Endometrial microvascular endothelial cells (primary cell): ENCODE data around the gene LYRM1. TPM values are rescaled to one million over a fixed set of nuclear protein-coding genes. Genes with fewer than 3 reads are reported as not detected.
"Not testable (repeated sequence)": the region's sequence is repeated elsewhere in the genome, so short reads cannot be mapped to it uniquely, and the experiment has no call there.

Source experiments
- in situ Hi-C: cut with HindIII; loops from 2 replicates; pipeline ENCODE4 v1.10.0; 2017; ENCODE audit warnings: low sequenced_read_pairs, low pct_unique_long_range_greater_than_20kb; ENCODE audit errors: inconsistent ontology term
- total RNA-seq: library from RNA; depleted of rRNA; stranded (reverse); fragments of >200 nt; gene quantifications from one replicate; pipeline ENCODE4 v1.2.3, GENCODE V29; 2015; ENCODE audit errors: inconsistent ontology term

Gene LYRM1
- total RNA-seq, 1 donor from 2014 or later = 65.9 TPM

DNA sequence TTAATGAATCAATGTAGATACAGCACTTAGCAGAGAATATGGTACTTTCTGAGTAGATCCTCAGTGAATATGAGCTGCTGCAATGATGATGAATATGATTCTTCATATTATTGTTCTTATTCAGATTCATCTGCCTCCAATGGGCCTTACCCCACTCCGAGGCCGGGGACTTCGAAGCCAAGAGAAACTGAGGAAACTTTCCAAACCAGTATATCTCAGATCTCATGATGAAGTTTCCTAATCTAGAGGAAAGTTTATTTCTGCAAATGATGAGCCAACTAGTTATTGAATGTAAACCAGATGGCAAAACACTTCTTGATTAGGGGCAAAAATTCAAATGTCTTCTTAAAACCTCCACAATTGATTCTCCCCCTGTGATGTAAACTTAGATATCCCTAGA lies 23.3 kb downstream of the LYRM1 start:
- in situ Hi-C loops = no loop called here

DNA sequence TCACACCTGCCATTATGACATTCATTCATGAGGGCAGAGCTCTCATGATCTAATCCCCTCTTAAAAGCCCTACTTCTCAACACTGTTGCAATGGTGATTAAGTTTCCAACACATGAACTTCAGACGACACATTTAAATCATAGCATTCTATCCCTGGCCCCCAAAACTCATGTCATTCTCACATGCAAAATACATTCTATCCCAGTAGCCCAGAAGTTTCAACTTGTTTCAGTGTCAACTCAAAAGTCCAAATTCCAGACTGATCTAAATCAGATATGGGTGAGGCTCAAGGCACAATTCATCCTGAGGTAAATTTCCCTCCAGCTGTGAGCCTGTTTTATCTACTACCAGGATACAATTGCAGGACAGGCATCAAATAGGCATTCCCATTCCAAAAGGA lies 25.2 kb downstream of the LYRM1 start:
- in situ Hi-C loops = no loop called here

DNA sequence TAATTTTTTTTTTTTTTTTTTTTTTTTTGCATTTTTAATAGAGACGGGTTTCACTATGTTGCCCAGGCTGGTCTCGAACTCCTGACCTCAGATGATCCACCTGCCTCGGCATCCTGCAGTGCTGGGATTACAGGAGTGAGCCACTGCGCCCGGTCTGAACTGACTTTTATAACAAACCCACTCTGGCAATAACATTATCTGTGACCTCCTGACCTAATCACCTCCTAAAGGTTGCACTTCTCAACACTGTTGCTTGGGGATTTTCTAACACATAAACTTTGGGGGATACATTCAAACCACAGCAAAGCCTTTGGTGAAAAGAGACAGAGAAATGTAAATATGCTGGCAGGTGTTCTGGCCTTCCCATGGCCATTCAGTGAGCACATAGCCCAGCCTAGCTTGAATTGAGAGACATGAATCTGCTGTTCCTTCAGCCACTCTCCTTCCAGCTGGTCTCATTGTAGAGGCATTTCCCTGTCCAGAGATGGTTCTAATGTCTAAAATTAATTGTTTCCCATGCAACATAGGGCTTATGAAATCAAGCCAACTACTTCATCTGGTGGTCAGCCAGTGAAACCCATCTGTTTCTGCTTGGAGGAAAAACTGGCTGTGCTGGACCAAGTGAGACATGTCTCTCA lies 28.3 kb downstream of the LYRM1 start:
- in situ Hi-C loops = no loop called here

DNA sequence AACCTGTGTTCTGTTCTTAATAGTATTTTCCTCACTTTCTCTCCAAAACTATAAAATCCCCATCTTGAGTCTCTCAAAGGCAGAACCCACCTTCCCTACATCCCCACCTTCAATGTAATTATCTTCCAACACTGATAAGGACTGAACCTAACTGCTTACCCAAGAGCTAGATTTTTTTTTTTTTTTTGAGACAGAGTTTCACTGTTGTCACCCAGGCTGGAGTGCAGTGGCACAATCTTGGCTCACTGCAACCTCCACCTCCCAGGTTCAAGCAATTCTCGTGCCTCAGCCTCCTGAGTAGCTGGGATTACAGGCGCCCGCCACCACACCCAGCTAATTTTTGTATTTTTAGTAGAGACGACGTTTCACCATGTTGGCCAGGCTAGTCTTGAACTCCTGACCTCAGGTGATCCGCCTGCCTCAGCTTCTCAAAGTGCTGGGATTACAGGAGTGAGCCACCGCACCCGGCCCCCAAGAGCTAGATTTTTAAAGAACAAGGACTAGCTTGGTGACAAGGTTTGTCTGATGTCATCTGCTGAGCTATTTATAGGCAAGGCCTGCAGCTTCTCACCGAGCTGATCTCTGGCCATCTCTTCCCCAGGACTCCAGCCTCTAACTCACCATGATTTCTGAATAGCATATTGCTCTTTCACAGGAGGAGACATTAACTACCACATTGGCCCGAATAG lies 29.2 kb downstream of the LYRM1 start:
- in situ Hi-C loops = not testable (repeated sequence)

DNA sequence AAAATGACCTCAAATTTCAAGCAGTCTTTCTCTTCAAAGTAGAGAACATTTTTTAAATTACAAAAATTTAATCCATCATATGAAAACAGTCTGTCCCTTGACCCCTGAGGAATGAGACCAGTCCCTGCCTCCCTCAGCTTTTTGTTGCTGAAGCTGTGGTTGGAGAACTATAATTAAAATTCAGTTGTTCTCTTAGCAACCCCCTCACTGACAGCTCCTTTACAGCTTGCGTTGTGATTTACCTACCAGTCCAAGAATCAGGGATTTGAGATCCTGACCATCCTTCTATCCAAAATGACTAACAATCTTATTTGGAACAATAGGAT lies 29.8 kb downstream of the LYRM1 start:
- in situ Hi-C loops = no loop called here

DNA sequence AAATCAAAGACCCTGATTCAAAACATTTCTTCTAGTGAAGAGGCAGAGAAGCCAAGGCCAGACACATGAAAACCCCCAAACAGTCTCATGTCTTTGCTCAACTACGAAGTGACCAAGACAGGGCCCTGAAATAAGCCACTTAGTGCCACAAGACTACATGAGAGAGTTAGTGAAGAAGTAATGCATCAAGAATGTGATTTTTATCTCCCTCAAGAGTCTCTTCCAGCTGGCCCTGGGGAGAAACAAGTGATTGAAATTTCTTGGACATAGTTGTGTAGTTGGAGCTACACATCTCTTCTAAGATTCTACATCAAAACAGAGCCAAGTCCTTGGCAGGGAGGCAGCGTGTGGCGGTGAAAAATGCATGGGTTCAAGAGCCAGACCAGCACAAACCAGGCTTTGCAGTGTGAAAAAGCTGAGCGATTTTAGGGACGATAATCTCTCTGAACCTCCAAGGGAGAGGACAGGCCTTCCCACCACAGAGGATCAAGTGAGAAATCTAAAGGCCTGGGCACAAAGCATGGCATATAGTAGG lies 30.6 kb downstream of the LYRM1 start:
- in situ Hi-C loops = no loop called here

DNA sequence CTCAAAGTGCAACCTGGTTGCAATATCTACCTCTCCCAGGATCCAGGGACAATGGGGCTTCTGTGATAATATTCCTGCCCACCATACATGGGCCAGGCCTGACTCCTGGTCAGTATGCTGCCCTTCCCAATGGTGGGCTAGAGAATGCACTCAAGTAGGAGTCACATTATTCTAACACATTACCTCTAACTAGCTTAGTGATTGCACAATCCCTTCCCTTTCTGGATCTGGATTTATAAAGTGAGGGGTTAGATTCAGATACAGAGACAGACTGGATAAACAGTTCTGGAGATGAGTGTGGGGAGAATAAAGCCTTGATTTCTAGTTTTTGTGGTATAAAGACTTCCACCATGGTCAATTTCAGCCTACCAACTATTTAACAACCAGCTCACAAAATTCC lies 33.0 kb downstream of the LYRM1 start:
- in situ Hi-C loops = no loop called here

DNA sequence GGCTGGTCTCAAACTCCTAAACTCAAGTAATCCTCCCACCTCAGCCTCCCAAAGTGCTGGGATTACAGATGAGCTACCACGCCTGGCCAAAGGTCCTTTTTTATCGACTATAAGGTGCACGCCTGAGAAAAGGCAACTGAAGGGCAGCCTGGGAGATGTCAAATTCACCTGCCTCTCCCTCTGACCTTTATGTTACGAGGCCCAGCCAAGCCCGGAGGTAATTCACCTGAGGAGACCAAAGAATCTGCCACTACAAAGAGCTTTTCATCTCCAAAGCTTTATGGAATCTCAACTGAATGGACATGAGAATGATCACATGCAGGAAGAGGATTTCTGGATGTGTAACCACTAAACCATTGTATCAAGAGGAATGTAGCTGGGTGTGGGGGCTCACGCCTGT lies 37.2 kb downstream of the LYRM1 start:
- in situ Hi-C loops = no loop called here

DNA sequence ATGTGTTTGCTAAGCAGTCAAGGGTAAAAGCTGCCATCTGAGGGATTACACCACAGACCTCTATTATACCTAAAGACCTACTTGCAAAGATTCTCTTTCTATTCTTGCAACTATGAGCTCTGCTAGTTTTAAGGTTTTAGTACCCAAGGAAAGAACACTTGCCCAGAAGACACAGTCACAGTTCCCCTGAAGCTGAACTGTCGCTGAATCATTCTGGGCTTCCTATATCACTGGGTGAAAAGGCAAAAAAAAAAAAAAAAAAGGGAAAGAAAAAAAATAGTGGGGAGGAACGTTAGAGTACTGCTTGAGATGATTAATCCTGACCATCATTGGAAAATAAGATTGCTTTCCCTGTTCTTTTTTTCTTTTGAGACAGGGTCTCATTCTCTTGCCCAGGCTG lies 37.9 kb downstream of the LYRM1 start:
- in situ Hi-C loops = no loop called here

DNA sequence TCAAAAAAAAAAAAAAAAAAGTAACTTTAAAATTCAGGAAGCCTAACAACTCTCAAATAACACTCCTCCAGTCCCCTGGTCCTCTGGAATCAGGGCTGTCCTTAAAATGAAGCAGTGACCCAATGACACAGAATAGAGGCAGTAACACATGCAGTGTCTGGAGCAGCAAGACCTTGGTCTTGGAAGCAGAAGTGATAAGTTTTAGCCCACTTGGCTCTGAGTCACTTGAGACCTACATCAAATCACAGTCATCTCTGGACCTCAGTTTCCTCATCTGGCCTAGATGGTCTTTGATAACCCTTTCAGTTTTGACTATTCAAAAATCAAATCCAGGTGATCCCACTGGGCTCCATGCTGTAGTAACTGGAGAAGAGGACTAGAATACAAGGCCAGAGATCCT lies 39.0 kb downstream of the LYRM1 start:
- in situ Hi-C loops = no loop called here

DNA sequence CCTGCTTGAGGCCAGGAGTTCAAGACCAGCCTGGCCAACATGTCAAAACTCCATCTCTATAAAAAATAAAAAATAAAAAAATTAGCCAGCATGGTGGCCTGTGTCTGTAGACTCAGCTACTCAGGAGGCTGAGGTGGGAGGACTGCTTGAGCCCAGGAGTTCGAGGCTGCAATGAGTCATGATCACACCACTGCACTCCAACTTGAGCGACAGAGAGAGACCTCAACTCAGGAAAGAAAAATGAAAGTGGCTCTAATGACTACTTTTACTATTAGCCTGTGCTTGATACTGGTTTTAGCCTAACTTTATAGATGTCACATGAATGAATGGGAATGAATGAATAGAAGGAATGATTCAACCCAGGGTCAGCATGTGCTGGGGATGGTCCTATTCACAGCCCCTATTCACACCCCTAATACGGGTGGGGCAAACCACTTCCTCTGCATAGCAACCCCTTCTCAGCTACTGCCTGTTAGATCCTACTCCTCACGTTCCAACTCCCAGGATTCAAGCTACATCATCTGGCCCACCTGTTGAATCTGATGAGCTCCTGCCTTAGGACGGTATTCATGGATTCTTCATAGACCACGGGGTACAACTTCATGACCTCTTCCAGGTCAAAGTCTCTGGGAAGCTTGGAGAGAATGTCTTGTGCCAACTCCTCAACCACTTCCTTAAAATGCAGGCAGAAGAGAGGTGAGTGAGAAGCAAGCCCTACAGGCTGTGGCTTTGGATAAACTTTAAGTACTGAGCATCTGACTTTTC lies 40.5 kb downstream of the LYRM1 start:
- in situ Hi-C loops = no loop called here

DNA sequence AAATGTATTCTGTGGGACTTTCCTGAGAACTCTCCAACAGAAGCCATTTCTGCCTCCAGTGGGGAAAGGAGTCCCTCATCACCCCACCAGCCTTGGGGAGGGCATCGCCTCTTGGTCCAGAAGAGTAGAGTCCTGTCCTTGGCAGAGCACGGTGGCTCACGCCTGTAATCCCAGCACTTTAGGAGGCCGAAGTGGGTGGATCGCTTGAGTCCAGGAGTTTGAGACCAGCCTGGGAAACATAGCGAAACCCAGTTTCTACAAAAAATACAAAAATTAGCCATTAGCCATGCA lies 41.0 kb downstream of the LYRM1 start:
- in situ Hi-C loops = no loop called here

DNA sequence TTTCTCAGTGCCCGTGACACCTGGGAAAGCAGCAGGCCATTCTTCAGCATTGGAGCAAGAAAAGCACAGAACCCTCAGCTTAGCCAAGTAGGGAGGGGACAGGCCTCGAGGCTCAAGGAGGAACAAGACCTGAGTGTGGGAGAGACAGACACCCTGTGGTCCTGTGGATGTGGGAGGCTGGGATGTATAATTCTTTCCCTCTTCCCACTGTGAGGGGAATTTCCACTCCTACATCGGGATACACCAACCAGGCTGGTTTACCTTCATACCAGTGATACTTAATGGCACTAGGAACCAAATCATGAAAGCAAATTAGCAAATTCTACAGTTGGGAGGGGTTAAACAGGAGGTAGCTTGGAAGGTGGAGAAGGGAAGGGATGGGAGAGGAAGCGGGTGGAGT lies 41.7 kb downstream of the LYRM1 start:
- in situ Hi-C loops = no loop called here

DNA sequence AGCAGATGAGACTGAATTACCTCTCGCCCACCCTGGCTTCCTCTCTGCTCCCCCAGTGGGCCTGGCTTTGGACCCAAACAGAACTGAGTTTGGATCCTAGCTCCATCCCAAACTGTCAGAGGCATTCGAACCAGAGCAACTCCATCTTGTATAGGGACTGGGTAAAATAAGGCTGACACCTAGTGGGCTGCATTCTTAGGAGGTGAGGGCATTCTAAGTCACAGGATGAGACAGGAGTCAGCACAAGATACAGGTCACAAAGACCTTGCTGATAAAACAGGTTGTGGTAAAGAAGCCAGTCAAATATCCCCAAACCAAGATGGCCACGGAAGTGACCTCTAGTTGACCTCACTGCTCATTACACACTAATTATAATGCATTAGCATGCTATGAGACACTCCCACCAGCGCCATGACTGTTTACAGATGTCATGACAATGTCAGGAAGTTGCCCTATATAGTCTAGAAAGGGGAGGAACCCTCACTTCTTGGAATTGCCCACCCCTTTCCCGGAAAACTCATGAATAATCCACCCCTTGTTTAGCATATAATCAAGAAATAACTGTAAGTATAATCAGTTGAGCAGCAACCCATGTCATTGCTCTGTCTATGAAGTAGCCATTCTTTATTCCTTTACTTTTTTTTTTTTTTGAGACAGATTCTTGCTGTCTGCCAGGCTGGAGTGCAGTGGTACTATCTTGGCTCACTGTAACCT lies 44.4 kb downstream of the LYRM1 start:
- in situ Hi-C loops = no loop called here

DNA sequence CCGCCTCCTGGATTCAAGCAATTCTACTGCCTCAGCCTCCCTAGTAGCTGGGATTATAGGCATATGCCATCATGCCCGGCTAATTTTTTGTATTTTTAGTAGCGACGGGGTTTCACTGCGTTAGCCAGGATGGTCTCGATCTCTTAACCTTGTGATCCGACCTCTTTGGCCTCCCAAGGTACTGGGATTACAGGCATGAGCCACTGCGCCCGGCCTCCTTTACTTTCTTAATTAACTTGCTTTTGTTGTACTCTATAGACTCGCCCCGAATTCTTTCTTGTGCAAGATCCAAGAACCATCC lies 45.0 kb downstream of the LYRM1 start:
- in situ Hi-C loops = not testable (repeated sequence)

DNA sequence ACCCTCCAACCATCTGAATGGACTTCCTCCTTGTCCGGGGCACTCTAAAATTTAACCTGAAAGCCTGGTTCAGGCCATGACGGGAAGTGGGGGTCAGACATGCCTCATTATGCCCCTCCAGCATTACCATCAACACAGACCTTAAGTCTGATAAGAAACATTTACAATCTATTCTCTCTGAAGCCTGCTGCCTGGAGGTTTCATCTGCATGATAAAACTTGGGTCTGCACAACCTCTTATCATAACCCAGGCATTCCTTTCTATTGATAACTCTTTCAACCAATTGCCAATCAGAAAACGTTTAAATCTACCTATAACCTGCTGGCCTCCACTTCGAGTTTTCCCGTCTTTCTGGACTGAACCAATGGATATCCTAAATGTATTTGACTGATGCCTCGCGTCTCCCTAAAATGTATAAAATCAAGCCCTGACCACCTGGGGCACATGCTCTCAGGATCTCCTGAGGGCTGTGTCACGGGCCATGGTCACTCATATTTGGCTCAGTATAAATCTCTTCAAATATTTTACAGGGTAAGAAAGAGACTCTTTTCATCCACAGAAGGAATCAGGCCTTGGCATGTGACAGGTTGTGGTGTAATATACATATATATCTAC lies 45.6 kb downstream of the LYRM1 start:
- in situ Hi-C loops = no loop called here

DNA sequence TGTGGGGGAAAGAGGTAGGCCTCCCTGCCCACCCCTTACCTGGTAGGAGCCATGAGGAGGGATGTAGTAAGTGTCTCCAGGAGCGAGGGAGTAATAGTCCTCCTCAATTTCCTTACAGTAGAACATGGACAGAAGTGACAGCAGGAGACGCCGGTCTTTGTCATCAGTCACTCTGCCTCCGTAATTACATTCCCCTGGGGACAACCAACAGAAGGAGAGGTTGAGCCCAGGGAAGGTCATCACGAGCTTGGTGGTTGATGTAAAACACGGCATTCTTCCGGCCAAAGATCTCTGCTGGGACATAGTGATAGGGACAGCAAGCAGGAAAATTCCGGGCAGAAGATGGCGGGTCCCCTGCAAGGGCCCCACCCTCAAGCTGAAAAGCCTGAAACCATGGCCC lies 47.9 kb downstream of the LYRM1 start:
- in situ Hi-C loops = no loop called here

DNA sequence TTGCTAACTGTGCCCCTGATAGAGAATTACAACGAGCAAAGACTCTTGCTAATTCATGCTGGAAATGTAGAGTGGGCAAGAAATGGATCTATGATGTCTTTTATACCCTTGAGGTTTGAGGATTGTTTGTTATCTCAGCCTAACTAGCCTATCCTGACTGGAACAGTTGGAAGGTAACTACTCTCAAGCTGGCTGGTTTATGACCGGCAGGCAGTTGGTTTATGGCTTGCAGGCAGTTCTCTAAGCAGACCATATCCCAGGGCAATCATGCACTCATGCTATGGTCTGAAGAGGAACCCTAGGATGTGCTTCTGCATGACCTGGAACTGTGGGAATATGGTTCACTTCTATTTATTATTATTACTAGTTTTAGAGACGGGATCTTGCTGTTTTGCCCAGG lies 49.1 kb downstream of the LYRM1 start:
- in situ Hi-C loops = no loop called here

DNA sequence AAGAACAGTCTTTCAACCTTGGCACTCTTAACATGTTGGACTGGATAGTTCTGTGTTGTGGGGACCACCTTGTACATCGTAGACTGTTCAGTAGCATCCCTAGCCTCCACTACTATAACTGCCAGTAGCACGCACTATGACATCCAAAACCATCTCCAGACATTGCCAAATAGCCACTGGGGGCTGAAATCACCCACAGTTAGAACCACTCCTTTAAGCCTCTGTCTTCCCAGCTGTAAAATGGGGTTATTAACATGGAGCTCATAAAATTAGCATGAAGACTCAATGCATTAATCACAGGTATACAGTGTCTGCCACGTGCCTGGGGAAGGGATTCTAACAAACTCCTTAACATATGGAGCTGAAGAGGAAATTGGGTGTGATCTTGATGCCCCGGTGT lies 49.7 kb downstream of the LYRM1 start:
- in situ Hi-C loops = no loop called here
